ENCODE data around the gene JPH4.

Gene JPH4

DNA sequence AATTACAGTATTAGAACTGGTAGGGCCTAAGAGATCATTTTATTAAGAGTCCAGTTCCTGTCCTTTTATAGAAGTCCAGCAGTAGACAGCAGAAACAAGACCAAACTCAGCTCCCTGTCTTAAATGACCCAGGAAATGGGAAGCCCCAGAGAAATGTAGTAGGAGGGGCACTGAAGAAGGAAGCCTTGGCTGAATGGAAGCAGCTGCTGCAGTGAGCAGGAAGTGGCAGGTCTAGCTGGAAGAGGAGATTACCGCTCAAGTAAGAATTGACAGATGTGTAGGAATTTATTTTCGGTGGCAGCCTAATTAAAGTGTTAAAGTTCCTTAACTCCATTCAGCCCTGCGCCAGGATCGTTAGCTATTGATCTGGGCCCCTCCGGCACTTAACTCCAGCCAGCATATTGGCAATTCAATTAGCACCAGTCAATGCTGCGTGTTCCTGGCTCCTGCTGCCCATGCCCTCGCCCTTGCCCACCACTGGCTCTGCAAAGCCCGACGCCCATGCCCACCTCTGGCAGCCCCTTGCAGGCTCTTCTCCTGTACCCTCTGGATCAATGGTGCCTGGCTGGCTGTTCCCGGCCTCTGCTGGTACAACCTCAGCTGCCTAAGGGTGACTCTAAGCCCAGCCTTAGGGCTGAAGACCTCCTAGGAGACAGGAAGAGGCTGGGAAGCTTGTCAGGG is 48.1 kb downstream of the JPH4 start:
- Histone ChIP-seq H2AK5ac (ENCODE audit: low read length) (no peak overlapping the region), H3K4me1 (ENCODE audit: control insufficient read depth, low read depth, low read length) (no peaks in the 10 kb centered on the region), H3K4me2 (ENCODE audit: low read length) (no peak overlapping the region), H3K79me2 (ENCODE audit: control insufficient read depth, insufficient read depth, low read length) (no peaks in the 10 kb centered on the region), H3K9ac (ENCODE audit: low read length) (no peak overlapping the region), H3K79me1 (ENCODE audit: low read length) (no peaks in the 10 kb centered on the region), H2BK5ac (ENCODE audit: low read length) (no peak overlapping the region), H2BK15ac (replicated peaks; ENCODE audit: low read depth) (no peak overlapping the region), H4K8ac (ENCODE audit: low read depth, low read length) (no peak overlapping the region), H4K5ac (ENCODE audit: low read length) (no peak overlapping the region), H3K4ac (ENCODE audit: low read depth, low read length) (no peak overlapping the region), H3K27me3 (ENCODE audit: insufficient read depth, low read length, poor library complexity) (no peaks in the 10 kb centered on the region), H3K4me3 (ENCODE audit: low read length) (no peak overlapping the region), H3K18ac (ENCODE audit: low read length) (no peak overlapping the region), H3K27ac (ENCODE audit: low read depth, low read length) (no peak overlapping the region), H3K36me3 (ENCODE audit: control insufficient read depth, insufficient read depth, low read length) (no peaks in the 10 kb centered on the region), H2BK120ac (ENCODE audit: low read depth, low read length) (no peak overlapping the region), H3K56ac (ENCODE audit: low read length) (no peak overlapping the region), H3K23ac (ENCODE audit: low read length) (no peak overlapping the region)
- WGBS (ENCODE audit: extremely low coverage, insufficient coverage, low lambda C conversion rate), result no CpG with 5 or more reads among the region's 10 CpGs
- peak; percentile 23 for DNase-seq

DNA sequence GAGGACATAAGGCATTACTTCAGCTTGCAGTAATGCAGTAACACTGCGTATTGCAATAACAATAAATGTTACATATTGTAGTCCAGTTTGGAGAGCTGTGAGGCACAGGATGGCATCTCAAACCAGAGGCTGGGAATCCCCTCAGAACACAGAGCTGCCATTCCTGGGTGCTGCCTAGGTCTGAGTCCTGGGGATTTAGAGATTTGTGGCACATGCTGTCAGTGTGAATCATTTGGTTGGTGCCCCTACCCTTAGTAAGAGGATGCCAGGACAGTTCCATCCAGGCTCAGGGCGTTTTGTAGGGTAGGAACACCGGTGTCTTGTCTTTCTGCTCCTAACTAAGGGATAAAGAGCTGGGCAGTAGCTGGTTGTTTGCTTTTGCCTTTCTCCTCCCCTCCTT is 49.6 kb downstream of the JPH4 start:
- H2BK120ac ChIP-seq (ENCODE audit: low read depth, low read length), result no peak overlapping the region
- no peaks in the 10 kb centered on the region for H3K79me1 ChIP-seq (ENCODE audit: low read length)
- H2BK5ac ChIP-seq (ENCODE audit: low read length), result no peak overlapping the region
- H3K4me1 ChIP-seq (ENCODE audit: control insufficient read depth, low read depth, low read length), result no peaks in the 10 kb centered on the region
- no peak overlapping the region for H3K27ac ChIP-seq (ENCODE audit: low read depth, low read length)
- H3K36me3 ChIP-seq (ENCODE audit: control insufficient read depth, insufficient read depth, low read length), result no peaks in the 10 kb centered on the region
- no peak overlapping the region for H4K8ac ChIP-seq (ENCODE audit: low read depth, low read length)
- H3K79me2 ChIP-seq (ENCODE audit: control insufficient read depth, insufficient read depth, low read length), result no peaks in the 10 kb centered on the region
- H4K5ac ChIP-seq (ENCODE audit: low read length), result no peak overlapping the region
- H3K4me3 ChIP-seq (ENCODE audit: low read length), result no peak overlapping the region
- H2AK5ac ChIP-seq (ENCODE audit: low read length), result no peak overlapping the region
- no peak overlapping the region for H3K4ac ChIP-seq (ENCODE audit: low read depth, low read length)
- no peak overlapping the region for H3K18ac ChIP-seq (ENCODE audit: low read length)
- no peak overlapping the region for H3K4me2 ChIP-seq (ENCODE audit: low read length)
- H3K9ac ChIP-seq (ENCODE audit: low read length), result no peak overlapping the region
- no peak overlapping the region for H3K56ac ChIP-seq (ENCODE audit: low read length)
- no peak for DNase-seq
- no CpG with 5 or more reads among the region's 3 CpGs for WGBS (ENCODE audit: extremely low coverage, insufficient coverage, low lambda C conversion rate)
- H3K23ac ChIP-seq (ENCODE audit: low read length), result no peak overlapping the region
- H2BK15ac ChIP-seq (replicated peaks; ENCODE audit: low read depth), result no peak overlapping the region
- no peaks in the 10 kb centered on the region for H3K27me3 ChIP-seq (ENCODE audit: insufficient read depth, low read length, poor library complexity)

GRCh38 chr14:23528555-23528954 is 50.0 kb downstream of the JPH4 start:
- H2AK5ac ChIP-seq (ENCODE audit: low read length), result no peak overlapping the region
- no peak overlapping the region for H3K4me2 ChIP-seq (ENCODE audit: low read length)
- H3K79me2 ChIP-seq (ENCODE audit: control insufficient read depth, insufficient read depth, low read length), result no peaks in the 10 kb centered on the region
- no CpG with 5 or more reads among the region's 1 CpG for WGBS (ENCODE audit: extremely low coverage, insufficient coverage, low lambda C conversion rate)
- no peak overlapping the region for H3K4ac ChIP-seq (ENCODE audit: low read depth, low read length)
- H3K79me1 ChIP-seq (ENCODE audit: low read length), result no peaks in the 10 kb centered on the region
- H3K27me3 ChIP-seq (ENCODE audit: insufficient read depth, low read length, poor library complexity), result no peaks in the 10 kb centered on the region
- H2BK15ac ChIP-seq (replicated peaks; ENCODE audit: low read depth), result no peak overlapping the region
- DNase-seq, result peak; percentile 55
- H2BK5ac ChIP-seq (ENCODE audit: low read length), result no peak overlapping the region
- no peak overlapping the region for H3K4me3 ChIP-seq (ENCODE audit: low read length)
- no peak overlapping the region for H3K18ac ChIP-seq (ENCODE audit: low read length)
- H3K9ac ChIP-seq (ENCODE audit: low read length), result peak overlapping the region; percentile 9
- H3K27ac ChIP-seq (ENCODE audit: low read depth, low read length), result no peak overlapping the region
- no peak overlapping the region for H4K5ac ChIP-seq (ENCODE audit: low read length)
- no peak overlapping the region for H4K8ac ChIP-seq (ENCODE audit: low read depth, low read length)
- no peak overlapping the region for H3K23ac ChIP-seq (ENCODE audit: low read length)
- no peak overlapping the region for H3K56ac ChIP-seq (ENCODE audit: low read length)
- H2BK120ac ChIP-seq (ENCODE audit: low read depth, low read length), result no peak overlapping the region
- no peaks in the 10 kb centered on the region for H3K4me1 ChIP-seq (ENCODE audit: control insufficient read depth, low read depth, low read length)
- H3K36me3 ChIP-seq (ENCODE audit: control insufficient read depth, insufficient read depth, low read length), result no peaks in the 10 kb centered on the region

DNA sequence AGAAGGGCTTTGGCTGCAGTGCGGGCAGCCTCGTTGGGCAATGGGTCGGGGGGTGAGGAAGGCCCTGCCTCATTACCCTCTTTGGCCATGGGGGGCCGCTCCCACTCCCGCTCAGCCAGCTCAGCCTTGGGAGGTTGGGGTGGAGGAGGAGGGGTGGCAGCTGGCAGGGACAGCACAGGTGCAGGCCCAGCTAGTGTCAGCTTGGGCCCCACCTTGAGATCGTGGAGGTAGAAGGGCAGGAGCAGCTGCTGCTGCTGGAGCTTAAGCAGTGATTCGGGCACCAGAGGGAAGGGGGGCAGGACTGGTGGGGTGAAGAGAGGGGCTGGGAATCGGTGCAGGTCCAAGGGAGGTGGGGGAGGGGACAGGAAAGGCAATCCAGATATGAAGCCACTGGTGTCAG is 53.0 kb downstream of the JPH4 start:
- no peak overlapping the region for H2BK15ac ChIP-seq (replicated peaks; ENCODE audit: low read depth)
- H3K27ac ChIP-seq (ENCODE audit: low read depth, low read length), result no peak overlapping the region
- H3K4me3 ChIP-seq (ENCODE audit: low read length), result no peak overlapping the region
- no peak overlapping the region for H3K4me2 ChIP-seq (ENCODE audit: low read length)
- H3K23ac ChIP-seq (ENCODE audit: low read length), result no peak overlapping the region
- H3K79me1 ChIP-seq (ENCODE audit: low read length), result no peaks in the 10 kb centered on the region
- WGBS (ENCODE audit: extremely low coverage, insufficient coverage, low lambda C conversion rate), result no CpG with 5 or more reads among the region's 8 CpGs
- DNase-seq, result no peak
- no peak overlapping the region for H2BK5ac ChIP-seq (ENCODE audit: low read length)
- no peak overlapping the region for H3K9ac ChIP-seq (ENCODE audit: low read length)
- H2AK5ac ChIP-seq (ENCODE audit: low read length), result no peak overlapping the region
- no peak overlapping the region for H3K56ac ChIP-seq (ENCODE audit: low read length)
- no peak overlapping the region for H4K8ac ChIP-seq (ENCODE audit: low read depth, low read length)
- H3K18ac ChIP-seq (ENCODE audit: low read length), result no peak overlapping the region
- H2BK120ac ChIP-seq (ENCODE audit: low read depth, low read length), result no peak overlapping the region
- H3K4ac ChIP-seq (ENCODE audit: low read depth, low read length), result no peak overlapping the region
- H3K4me1 ChIP-seq (ENCODE audit: control insufficient read depth, low read depth, low read length), result no peaks in the 10 kb centered on the region
- H3K36me3 ChIP-seq (ENCODE audit: control insufficient read depth, insufficient read depth, low read length), result peaks cover 2% of the 10 kb centered on the region
- H4K5ac ChIP-seq (ENCODE audit: low read length), result no peak overlapping the region
- H3K27me3 ChIP-seq (ENCODE audit: insufficient read depth, low read length, poor library complexity), result no peaks in the 10 kb centered on the region
- H3K79me2 ChIP-seq (ENCODE audit: control insufficient read depth, insufficient read depth, low read length), result no peaks in the 10 kb centered on the region

DNA sequence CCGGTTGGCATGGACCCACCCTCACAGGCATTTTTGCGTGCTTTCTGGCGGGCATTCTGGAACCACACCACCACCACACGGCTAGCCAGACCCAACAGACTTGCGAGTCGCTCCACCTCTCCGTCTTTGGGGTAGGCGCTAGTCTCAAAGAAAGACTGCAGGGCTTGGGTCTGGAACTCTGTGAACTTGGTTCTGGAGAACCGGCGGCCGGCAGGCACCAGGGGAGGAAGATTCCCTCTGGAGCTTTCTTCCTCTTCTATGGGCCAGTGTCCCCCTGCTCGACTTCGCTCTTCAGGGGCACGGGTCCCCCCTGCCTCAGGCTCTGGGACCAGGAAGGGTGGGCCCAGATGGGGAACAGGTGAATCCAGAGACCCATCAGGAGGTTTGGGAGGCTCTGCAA is 53.6 kb downstream of the JPH4 start:
- H3K79me2 ChIP-seq (ENCODE audit: control insufficient read depth, insufficient read depth, low read length), result no peaks in the 10 kb centered on the region

More for the DNA sequence above, 53.6 kb downstream of the JPH4 start:
- Histone ChIP-seq H2BK5ac (ENCODE audit: low read length) (no peak overlapping the region), H4K8ac (ENCODE audit: low read depth, low read length) (no peak overlapping the region), H3K9ac (ENCODE audit: low read length) (no peak overlapping the region), H3K4me1 (ENCODE audit: control insufficient read depth, low read depth, low read length) (no peaks in the 10 kb centered on the region), H3K27ac (ENCODE audit: low read depth, low read length) (no peak overlapping the region), H3K79me1 (ENCODE audit: low read length) (no peaks in the 10 kb centered on the region), H2BK120ac (ENCODE audit: low read depth, low read length) (no peak overlapping the region), H3K23ac (ENCODE audit: low read length) (no peak overlapping the region), H3K27me3 (ENCODE audit: insufficient read depth, low read length, poor library complexity) (no peaks in the 10 kb centered on the region), H3K36me3 (ENCODE audit: control insufficient read depth, insufficient read depth, low read length) (peaks cover 2% of the 10 kb centered on the region), H3K4me2 (ENCODE audit: low read length) (no peak overlapping the region), H2AK5ac (ENCODE audit: low read length) (no peak overlapping the region), H3K4me3 (ENCODE audit: low read length) (no peak overlapping the region), H3K18ac (ENCODE audit: low read length) (no peak overlapping the region), H4K5ac (ENCODE audit: low read length) (no peak overlapping the region), H3K56ac (ENCODE audit: low read length) (no peak overlapping the region), H3K4ac (ENCODE audit: low read depth, low read length) (no peak overlapping the region), H2BK15ac (replicated peaks; ENCODE audit: low read depth) (no peak overlapping the region)
- WGBS (ENCODE audit: extremely low coverage, insufficient coverage, low lambda C conversion rate), result no CpG with 5 or more reads among the region's 14 CpGs
- DNase-seq, result no peak

All from mesendoderm (in vitro differentiated cells).